Measurements from ENCODE around the gene PCBP3. TPM values are rescaled to one million over a fixed set of nuclear protein-coding genes. Genes with fewer than 3 reads are reported as not detected.
"Not testable (repeated sequence)": the region's sequence is repeated elsewhere in the genome, so short reads cannot be mapped to it uniquely, and the experiment has no call there.

PCBP3 gene
- total and polyA plus RNA-seq, 4 donors = 0.36 to 1.6 (median 0.42) TPM

GRCh38 chr21:45709173-45709572 lies 65.6 kb downstream of the PCBP3 start:
- DNase-seq (ENCODE audit: low spot score) = no peak
- Histone ChIP-seq H3K9me3 (ENCODE audit: control insufficient read depth in 4 of 4, low read length in 3 of 4) (no peaks in the 10 kb centered on the region), H3K27ac (ENCODE audit: low read depth in 1 of 2, low read length in 2 of 2) (no peak overlapping the region), H3K36me3 (ENCODE audit: control insufficient read depth in 4 of 4, insufficient read depth in 3 of 4, low read depth in 1 of 4, low read length in 3 of 4) (no peaks in the 10 kb centered on the region), H3K27me3 (ENCODE audit: control insufficient read depth in 4 of 4, insufficient read depth in 4 of 4, low read length in 3 of 4) (no peaks in the 10 kb centered on the region), H3K4me1 (ENCODE audit: control insufficient read depth in 4 of 4, insufficient read depth in 4 of 4, low read length in 3 of 4) (no peaks in the 10 kb centered on the region), H3K9ac (ENCODE audit: low read depth in 1 of 2, low read length in 2 of 2) (no peak overlapping the region), H3K4me3 (ENCODE audit: low read depth in 1 of 3, low read length in 3 of 3) (no peak overlapping the region)
- no peak for TF ChIP-seq YY1 (IDR thresholded peaks at IDR 0.05)
- WGBS = 81% methylated on average over 7 of the region's 7 CpGs

GRCh38 chr21:45709696-45710268 lies 66.3 kb downstream of the PCBP3 start:
- no peak for DNase-seq (ENCODE audit: low spot score)
- TF ChIP-seq NR2F2 (IDR thresholded peaks at IDR 0.05) (no peak), HNF4A (conservative IDR thresholded peaks at IDR 0.05) (no peak)
- Histone ChIP-seq H3K4me1 (ENCODE audit: control insufficient read depth in 4 of 4, insufficient read depth in 4 of 4, low read length in 3 of 4) (no peaks in the 10 kb centered on the region), H3K27ac (ENCODE audit: low read depth in 1 of 2, low read length in 2 of 2) (no peak overlapping the region), H3K4me3 (ENCODE audit: low read depth in 1 of 3, low read length in 3 of 3) (no peak overlapping the region), H3K9me3 (ENCODE audit: control insufficient read depth in 4 of 4, low read length in 3 of 4) (no peaks in the 10 kb centered on the region), H3K9ac (ENCODE audit: low read depth in 1 of 2, low read length in 2 of 2) (no peak overlapping the region), H3K36me3 (ENCODE audit: control insufficient read depth in 4 of 4, insufficient read depth in 3 of 4, low read depth in 1 of 4, low read length in 3 of 4) (no peaks in the 10 kb centered on the region), H3K27me3 (ENCODE audit: control insufficient read depth in 4 of 4, insufficient read depth in 4 of 4, low read length in 3 of 4) (no peaks in the 10 kb centered on the region)
- WGBS = 84% methylated on average over 3 of the region's 3 CpGs

GRCh38 chr21:45710306-45710705 lies 66.8 kb downstream of the PCBP3 start:
- WGBS = 93% methylated on average over 3 of the region's 5 CpGs
- not testable (repeated sequence) for DNase-seq (ENCODE audit: low spot score)

GRCh38 chr21:45713613-45714012 lies 70.1 kb downstream of the PCBP3 start:
- no peak for DNase-seq (ENCODE audit: low spot score)
- 84% methylated on average over 6 of the region's 6 CpGs for WGBS
- Histone ChIP-seq H3K27ac (ENCODE audit: low read depth in 1 of 2, low read length in 2 of 2) (no peak overlapping the region), H3K36me3 (ENCODE audit: control insufficient read depth in 4 of 4, insufficient read depth in 3 of 4, low read depth in 1 of 4, low read length in 3 of 4) (no peaks in the 10 kb centered on the region), H3K4me3 (ENCODE audit: low read depth in 1 of 3, low read length in 3 of 3) (no peak overlapping the region), H3K9me3 (ENCODE audit: control insufficient read depth in 4 of 4, low read length in 3 of 4) (no peaks in the 10 kb centered on the region), H3K4me1 (ENCODE audit: control insufficient read depth in 4 of 4, insufficient read depth in 4 of 4, low read length in 3 of 4) (no peaks in the 10 kb centered on the region), H3K27me3 (ENCODE audit: control insufficient read depth in 4 of 4, insufficient read depth in 4 of 4, low read length in 3 of 4) (peaks cover 0 to 5% (median 0%) of the 10 kb centered on the region in 4 donors), H3K9ac (ENCODE audit: low read depth in 1 of 2, low read length in 2 of 2) (no peak overlapping the region)
- no peak for TF ChIP-seq CTCF (IDR thresholded peaks at IDR 0.05; ENCODE audit: low read depth, low read length, missing input control)
- TF ChIP-seq RAD21 (IDR thresholded peaks at IDR 0.05) = no peak

More at GRCh38 chr21:45710306-45710705, 66.8 kb downstream of the PCBP3 start:
- H3K9ac ChIP-seq (ENCODE audit: low read depth in 1 of 2, low read length in 2 of 2); H3K27ac ChIP-seq (ENCODE audit: low read depth in 1 of 2, low read length in 2 of 2); H3K4me1 ChIP-seq (ENCODE audit: control insufficient read depth in 4 of 4, insufficient read depth in 4 of 4, low read length in 3 of 4); H3K27me3 ChIP-seq (ENCODE audit: control insufficient read depth in 4 of 4, insufficient read depth in 4 of 4, low read length in 3 of 4); H3K36me3 ChIP-seq (ENCODE audit: control insufficient read depth in 4 of 4, insufficient read depth in 3 of 4, low read depth in 1 of 4, low read length in 3 of 4); H3K9me3 ChIP-seq (ENCODE audit: control insufficient read depth in 4 of 4, low read length in 3 of 4); H3K4me3 ChIP-seq (ENCODE audit: low read depth in 1 of 3, low read length in 3 of 3): not testable (repeated sequence)

GRCh38 chr21:45715441-45715840 lies 71.9 kb downstream of the PCBP3 start:
- Histone ChIP-seq H3K27ac (ENCODE audit: low read depth in 1 of 2, low read length in 2 of 2) (no peak overlapping the region), H3K4me1 (ENCODE audit: control insufficient read depth in 4 of 4, insufficient read depth in 4 of 4, low read length in 3 of 4) (no peaks in the 10 kb centered on the region), H3K4me3 (ENCODE audit: low read depth in 1 of 3, low read length in 3 of 3) (no peak overlapping the region), H3K9me3 (ENCODE audit: control insufficient read depth in 4 of 4, low read length in 3 of 4) (no peaks in the 10 kb centered on the region), H3K9ac (ENCODE audit: low read depth in 1 of 2, low read length in 2 of 2) (no peak overlapping the region), H3K27me3 (ENCODE audit: control insufficient read depth in 4 of 4, insufficient read depth in 4 of 4, low read length in 3 of 4) (peaks cover 0 to 7% (median 0%) of the 10 kb centered on the region in 4 donors), H3K36me3 (ENCODE audit: control insufficient read depth in 4 of 4, insufficient read depth in 3 of 4, low read depth in 1 of 4, low read length in 3 of 4) (no peaks in the 10 kb centered on the region)
- 79% methylated on average over 1 of the region's 1 CpG for WGBS
- DNase-seq (ENCODE audit: low spot score) = no peak
- TF ChIP-seq NR2F2 (IDR thresholded peaks at IDR 0.05) = no peak
- no peak for TF ChIP-seq FOXA2 (IDR thresholded peaks at IDR 0.05)
- TF ChIP-seq FOXA1 (IDR thresholded peaks at IDR 0.05) = no peak
- no peak for TF ChIP-seq HNF4A (conservative IDR thresholded peaks at IDR 0.05)
- TF ChIP-seq JUND (IDR thresholded peaks at IDR 0.05) = no peak
- TF ChIP-seq RAD21 (IDR thresholded peaks at IDR 0.05) = no peak
- no peak for TF ChIP-seq CTCF (IDR thresholded peaks at IDR 0.05; ENCODE audit: low read depth, low read length, missing input control)
- no peak for TF ChIP-seq RXRA (IDR thresholded peaks at IDR 0.05)
- TF ChIP-seq ATF3 (IDR thresholded peaks at IDR 0.05) = no peak
- no peak for TF ChIP-seq TAF1 (conservative IDR thresholded peaks at IDR 0.05)
- TF ChIP-seq GABPA (IDR thresholded peaks at IDR 0.05 in 1 of 2, conservative IDR thresholded peaks at IDR 0.05 in 1 of 2) = no peak
- TF ChIP-seq EGR1 (IDR thresholded peaks at IDR 0.05; ENCODE audit: low read depth in 2 of 2) = no peak
- TF ChIP-seq YY1 (IDR thresholded peaks at IDR 0.05) = no peak
- no peak for TF ChIP-seq SP1 (IDR thresholded peaks at IDR 0.05)
- no peak for TF ChIP-seq HNF4G (IDR thresholded peaks at IDR 0.05)
